A204.1 (cell line): ENCODE results near the gene MEI4.

Source experiments
- FAIRE-seq: peaks from 2 replicates; lab custom pipeline; 2012; peaks lifted over from hg19 to GRCh38; lab: Jason Lieb, UNC

The MEI4 gene

DNA sequence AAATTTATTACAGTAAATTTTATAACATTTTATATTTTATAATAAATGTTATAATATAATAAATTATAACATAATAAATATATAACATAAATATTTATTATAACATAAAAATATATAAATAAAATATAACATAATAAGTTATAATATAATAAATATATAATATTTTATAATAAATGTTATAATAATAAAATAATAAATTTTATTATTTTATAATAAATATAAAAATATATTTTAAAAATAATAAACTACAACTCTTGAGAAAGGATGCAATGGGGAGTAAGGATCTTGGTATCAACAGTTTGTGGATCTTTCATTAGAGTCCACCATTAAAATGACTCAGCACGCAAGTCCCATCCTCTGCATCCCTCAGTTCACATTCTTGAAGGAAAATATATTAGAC lies 312.6 kb downstream of the MEI4 start:
- FAIRE-seq: peak; percentile 99

DNA sequence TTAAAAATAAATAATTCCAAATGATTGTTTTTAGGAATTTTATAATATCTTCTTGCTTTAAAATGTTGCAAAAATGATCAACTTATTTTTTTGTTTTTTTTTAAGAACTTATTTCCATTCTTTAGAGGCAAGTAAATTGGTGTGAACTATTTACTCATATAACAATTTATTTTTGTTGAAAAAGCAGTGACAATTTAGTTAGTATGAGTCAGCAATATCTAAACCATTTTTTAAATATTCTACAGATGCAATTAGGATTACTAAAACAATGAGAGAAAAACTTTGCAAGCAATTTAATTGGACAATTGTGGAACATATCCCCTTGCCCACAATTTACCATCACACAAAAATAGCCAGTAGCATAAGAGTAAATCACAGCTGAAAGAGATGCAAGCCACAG lies 319.5 kb downstream of the MEI4 start:
- FAIRE-seq: no peak
